Measurements from ENCODE around the gene GNLY.

GNLY gene

GRCh38 chr2:85743304-85743978 is 49.3 kb downstream of the GNLY start:
- peak in 1 of 56 donors; percentile 8 for DNase-seq

DNA sequence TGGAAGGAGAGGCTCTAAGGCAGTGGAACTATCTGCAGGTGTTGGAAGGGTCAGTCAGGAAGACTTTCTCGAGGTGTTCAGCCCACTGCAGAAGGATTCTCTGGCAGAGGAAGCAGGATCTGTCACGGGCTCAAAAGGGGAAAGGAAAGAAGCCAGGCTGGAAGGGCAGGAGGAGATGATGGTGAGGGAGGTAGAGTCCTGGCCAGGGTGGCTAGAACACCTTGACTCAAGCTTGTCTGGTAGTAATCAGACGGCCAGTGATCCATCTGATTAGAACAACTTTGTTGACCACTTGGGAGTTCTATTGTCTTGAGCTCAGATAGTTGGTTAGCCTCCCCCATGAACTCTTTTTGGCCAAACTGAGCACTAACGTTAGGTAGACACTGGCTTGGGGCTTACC is 49.9 kb downstream of the GNLY start:
- DNase-seq = no peak

DNA sequence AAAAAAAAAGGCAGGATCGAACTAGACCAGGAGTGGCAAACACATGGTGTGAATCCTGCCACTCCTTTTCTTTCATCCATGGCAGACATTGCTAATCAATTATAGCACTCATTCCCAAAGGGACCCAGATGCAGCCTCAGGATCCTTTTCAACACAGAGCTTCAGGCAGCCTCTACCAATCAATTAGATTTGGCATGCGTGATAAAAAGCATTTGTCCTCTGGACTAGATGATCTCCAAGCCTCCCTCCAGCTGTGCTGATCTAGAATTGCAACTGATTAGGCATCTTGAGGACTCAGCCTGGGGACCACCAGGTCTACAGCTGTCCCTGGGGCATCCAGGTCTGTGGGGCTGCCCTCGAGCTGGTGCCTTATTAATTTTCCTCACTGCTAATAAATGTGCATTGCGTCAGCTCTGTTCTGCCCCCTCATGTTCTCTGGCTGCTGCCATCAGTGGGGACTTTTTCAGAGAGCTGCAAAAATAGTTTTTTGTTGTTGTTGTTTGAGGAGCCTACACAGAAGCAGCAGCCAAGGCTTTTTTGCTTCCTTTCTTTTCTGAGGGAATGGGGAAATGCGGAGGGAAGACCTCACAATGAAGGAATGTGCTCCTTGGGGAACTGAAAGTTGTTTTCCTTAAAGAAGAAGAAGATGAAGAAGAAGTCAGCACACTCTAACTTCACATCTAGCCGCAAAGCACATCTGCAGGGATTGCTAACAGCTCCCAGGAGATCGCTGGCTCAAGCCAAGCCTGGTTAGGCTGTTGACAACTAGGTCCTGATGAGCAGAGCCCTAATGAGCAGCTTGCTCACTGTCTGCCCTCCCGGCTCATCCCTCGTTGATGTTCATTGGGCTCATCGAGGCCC is 50.8 kb downstream of the GNLY start:
- DNase-seq = peak in 31 of 56 donors; percentile 12 to 74 (median 37)

GRCh38 chr2:85745619-85746018 is 51.5 kb downstream of the GNLY start:
- no peak for DNase-seq

DNA sequence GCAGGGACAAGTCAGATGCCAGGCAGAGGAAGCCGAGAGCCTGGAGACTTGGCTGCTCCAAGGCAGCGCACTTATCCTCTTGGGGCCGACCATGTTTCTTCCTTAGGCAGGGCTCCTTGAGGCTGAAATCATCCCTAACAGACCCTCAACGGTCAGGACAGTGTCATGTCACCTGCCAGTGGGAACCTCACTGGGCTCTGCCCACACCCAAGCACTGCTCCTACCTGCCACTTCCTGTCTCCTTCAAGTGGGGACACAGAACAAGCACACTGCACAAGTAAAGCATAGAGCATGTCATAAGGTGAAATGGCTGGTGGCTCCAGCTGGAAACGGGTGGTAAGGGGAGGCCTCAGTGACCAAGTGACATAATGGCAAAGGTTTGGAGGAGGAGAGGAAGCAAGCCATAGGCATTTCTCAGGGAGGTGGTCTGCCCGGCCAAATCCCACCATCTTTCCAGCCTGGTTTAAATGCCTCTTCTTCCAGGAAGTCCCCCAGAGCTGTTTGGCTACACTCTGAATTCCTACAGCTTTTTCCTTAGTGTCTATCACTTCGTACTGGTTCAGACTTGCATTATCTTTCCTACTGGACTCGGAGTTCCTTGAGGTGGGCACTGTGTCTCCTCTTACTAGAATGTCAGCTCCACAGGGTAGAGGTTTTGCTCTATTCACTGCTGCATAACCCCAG is 52.3 kb downstream of the GNLY start:
- DNase-seq = no peak

- no peak for DNase-seq
Observed at GRCh38 chr2:85747441-85747840, 53.3 kb downstream of the GNLY start.

DNA sequence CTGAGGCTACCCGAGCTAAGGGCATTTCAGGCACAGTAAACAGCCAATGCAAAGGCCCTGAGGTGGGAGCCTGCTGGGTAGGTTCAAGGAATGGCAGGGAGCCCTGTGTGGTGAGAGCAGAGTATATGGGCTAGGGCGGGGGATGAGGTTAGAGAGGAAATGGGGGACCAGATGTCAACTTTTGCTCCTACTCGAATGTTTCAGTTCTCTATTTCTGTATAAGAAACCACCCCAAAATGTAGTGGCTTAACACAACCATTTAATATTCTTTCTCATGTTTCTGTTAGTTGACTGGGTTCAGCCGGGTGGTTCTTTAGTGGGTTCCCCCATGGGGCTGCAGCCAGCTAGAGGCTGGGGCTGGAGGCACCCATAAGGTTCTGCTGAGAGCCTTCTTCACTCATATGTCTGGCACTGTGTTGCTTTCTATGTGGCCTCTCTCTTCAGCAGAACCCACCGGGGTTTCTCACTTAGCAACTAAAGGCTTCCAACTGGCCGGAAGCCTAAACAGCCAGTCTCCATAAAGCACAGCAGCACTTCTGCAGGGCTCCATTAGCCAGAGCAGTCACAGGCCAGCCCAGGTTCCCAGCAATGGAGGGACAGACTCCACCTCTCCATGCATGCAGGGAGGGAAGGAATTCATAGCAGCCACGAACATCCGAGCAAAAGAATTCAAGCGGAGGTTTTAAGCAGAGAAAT is 54.0 kb downstream of the GNLY start:
- no peak for DNase-seq

Measured in nucleus accumbens (tissue), 56 donors.